HG03060 (cell line): ENCODE measurements around the gene CPNE2.
"Not testable (repeated sequence)": the region's sequence is repeated elsewhere in the genome, so short reads cannot be mapped to it uniquely, and the experiment has no call there.

Experiments
- ATAC-seq: cut with Tn5 transposase; IDR thresholded peaks from one replicate; pipeline ENCODE4 v1.9.1; 2021; ENCODE audit warnings: low read depth, moderate number of reproducible peaks; ENCODE audit not compliant: unreplicated experiment

Gene CPNE2

DNA sequence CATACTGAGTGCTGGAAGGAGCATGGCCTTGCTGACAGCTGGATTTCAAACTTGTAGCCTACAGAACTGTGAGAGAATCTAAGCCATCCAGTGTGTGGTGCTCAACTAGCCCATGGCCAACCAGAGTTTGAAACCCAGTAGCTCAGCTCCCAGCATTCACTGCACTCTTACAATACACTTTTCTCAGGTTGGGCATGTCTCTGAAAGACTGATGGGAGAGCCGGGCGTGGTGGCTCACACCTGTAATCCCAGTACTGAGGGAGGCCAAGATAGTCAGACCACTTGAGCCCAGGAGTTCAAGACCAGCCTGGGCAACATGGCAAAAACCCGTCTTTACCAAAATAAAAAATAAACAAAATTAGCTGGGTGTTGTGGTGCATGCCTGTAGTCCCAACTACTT, 3.8 kb downstream of the CPNE2 start:
- no peak for ATAC-seq

GRCh38 chr16:57096793-57097192, 4.4 kb downstream of the CPNE2 start:
- no peak for ATAC-seq

- ATAC-seq = no peak
Measured at GRCh38 chr16:57098188-57098841, 5.9 kb downstream of the CPNE2 start.

DNA sequence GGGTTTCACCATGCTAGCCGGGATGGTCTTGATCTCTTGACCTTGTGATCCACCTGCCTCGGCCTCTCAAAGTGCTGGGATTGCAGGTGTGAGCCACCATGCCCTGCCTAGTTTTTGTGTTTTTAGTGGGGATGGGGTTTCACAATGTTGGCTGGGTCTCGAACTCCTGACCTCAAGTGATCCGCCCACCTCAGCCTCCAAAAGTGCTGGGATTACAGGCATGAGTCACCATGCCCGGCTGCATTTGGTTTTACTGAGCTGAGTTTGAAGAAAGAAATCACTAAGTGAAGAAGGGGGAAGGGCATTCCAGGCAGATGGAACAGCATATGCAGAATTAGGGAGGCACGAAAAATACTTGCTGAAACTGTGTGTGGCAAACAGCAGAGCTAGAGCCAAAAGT, 7.6 kb downstream of the CPNE2 start:
- not testable (repeated sequence) for ATAC-seq

- no peak for ATAC-seq
Measured at GRCh38 chr16:57100445-57100844, 8.1 kb downstream of the CPNE2 start.

GRCh38 chr16:57102888-57103851, 10.8 kb downstream of the CPNE2 start:
- ATAC-seq = no peak

DNA sequence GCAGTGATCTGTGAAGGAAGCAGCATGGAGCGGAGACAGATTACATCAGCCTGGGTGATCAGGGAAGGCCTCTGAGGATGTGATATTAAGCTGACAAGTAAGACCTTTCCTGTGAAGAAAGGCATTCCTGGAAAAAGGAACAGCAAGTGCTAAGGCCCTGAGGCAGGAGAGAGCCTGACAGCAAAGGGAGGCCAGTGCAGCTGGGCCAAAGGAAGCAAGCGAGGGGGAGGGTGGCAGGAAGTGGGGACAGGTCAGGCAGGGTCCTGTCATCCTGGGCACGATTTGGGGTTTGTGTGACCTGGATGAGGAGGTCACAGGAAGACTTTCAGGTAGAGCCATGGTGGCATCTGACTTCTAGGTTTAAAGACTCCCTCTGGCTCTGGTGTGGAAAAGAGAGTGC, 12.3 kb downstream of the CPNE2 start:
- no peak for ATAC-seq

- ATAC-seq = no peak
Measured at GRCh38 chr16:57105184-57105583, 12.8 kb downstream of the CPNE2 start.

DNA sequence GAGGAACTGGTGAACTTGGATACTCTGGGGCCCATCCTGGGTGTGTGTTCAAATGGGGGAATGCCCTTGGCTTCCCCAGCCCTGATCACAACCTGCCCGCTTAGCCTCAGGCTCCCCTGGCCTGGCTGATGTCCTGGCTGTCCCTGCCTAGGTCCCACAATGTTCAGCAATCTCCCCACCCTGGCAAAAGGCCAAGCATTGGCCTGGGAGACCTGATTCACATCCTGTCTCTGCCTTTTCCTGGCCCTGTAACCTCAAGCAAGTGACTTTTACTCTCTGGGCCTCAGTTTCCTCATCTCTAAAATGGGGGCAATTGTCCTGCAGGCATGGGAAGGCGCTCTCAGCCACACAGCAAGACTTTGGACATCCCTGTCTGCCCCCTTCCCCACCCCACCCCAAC, 14.4 kb downstream of the CPNE2 start:
- no peak for ATAC-seq

- no peak for ATAC-seq
Measured at GRCh38 chr16:57107321-57107922, 15.0 kb downstream of the CPNE2 start.

DNA sequence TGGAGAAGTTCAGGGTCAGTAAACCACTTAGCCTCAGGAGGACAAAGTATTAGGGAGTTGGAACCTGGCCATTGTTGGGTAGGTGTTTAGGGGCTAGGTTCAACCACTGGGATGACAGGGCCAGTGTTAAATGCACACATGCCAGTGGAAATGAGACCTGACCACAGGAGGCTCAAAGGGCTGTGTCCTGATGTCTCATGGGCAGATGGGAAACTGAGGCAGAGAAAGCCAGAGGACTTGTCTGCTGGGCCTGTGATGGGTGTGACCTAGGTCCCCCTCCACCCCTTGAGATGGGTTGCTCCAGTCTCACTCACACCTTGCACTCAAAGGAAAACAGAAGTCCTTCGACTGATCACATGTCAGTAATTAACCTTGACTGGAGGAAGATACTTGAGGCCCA, 16.0 kb downstream of the CPNE2 start:
- no peak for ATAC-seq

DNA sequence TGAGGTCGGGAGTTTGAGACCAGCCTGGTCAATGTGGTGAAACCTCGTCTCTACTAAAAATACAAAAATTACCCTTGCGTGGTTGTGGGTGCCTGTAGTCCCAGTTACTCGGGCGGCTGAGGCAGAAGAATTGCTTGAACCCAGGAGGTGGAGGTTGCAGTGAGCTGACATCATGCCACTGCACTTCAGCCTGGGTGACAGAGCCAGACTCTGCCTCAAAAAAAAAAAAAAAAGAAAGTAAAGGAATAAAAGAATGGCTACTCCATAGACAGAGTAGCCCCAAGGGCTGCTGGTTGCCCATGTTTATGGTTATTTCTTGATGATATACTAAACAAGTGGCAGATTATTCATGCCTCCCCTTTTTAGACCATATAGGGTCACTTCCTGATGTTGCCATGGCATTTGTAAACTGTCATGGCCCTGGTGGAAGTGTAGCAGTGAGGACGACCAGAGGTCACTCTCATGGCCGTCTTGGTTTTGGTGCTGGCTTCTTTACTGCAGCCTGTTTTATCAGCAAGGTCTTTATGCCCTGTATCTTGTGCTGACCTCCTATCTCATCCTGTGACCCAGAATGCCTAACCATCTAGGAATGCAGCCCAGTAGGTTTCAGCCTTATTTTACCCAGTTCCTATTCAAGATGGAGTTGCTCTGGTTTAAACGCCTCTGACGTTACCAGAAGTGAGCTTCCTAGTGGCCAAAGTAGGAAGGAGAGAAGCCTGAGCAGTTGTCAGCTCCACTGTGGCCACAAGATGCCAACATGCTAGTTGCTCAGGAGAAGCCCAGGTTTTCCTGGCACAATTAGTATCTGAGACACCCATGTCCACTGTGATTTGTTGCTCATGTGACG, 17.1 kb downstream of the CPNE2 start:
- ATAC-seq = not testable (repeated sequence)

DNA sequence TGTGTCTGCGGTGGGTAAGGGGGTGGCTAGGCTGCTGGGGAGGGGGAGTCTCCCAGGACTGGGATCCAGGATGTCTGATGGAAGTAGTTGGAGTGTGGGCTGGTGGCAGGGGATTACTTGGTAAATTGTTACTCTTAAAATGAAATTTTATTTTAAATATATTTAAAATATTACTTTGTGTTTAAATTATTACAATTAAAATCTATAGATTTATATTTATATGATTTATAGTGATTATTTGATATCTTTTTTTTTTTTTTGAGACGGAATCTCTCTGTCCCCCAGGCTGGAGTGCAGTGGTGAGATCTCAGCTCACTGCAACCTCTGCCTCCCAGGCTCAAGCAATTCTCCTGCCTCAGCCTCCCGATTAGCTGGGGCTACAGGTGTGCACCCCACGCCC, 18.6 kb downstream of the CPNE2 start:
- ATAC-seq = no peak

DNA sequence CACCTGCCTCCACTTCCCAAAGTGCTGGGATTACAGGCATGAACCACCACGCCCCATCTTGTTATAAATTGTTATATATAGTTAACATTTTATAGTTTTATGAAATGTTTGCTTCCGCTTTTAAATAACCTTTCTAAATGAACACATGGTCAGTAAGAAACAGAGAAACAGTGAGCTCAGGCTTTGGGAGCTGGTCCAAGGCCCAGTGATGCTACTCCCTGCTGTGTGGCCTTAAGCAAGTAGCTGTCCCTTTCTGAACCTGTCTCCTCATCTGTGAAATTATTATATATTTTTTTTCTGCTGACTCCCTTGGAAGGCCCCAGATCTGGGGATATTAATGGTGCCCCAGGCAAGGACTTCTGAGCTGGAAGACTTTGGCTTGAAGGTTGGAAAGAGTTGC, 19.0 kb downstream of the CPNE2 start:
- ATAC-seq = no peak

- ATAC-seq = no peak
Measured at GRCh38 chr16:57112403-57113041, 20.1 kb downstream of the CPNE2 start.

- ATAC-seq = no peak
Measured at GRCh38 chr16:57113042-57113453, 20.7 kb downstream of the CPNE2 start.

GRCh38 chr16:57113664-57114063, 21.3 kb downstream of the CPNE2 start:
- ATAC-seq = no peak

- no peak for ATAC-seq
Measured at GRCh38 chr16:57115168-57115513, 22.8 kb downstream of the CPNE2 start.

- ATAC-seq = no peak
Measured at GRCh38 chr16:57115514-57116182, 23.3 kb downstream of the CPNE2 start.
